ENCODE measurements around the gene C1GALT1C1L. TPM values are rescaled to one million over a fixed set of nuclear protein-coding genes. Genes with fewer than 3 reads are reported as not detected.
"Not testable (repeated sequence)": the region's sequence is repeated elsewhere in the genome, so short reads cannot be mapped to it uniquely, and the experiment has no call there.

Gene C1GALT1C1L
- total RNA-seq, 2 donors from 2014 or later: 0.95 TPM; not detected in 1

DNA sequence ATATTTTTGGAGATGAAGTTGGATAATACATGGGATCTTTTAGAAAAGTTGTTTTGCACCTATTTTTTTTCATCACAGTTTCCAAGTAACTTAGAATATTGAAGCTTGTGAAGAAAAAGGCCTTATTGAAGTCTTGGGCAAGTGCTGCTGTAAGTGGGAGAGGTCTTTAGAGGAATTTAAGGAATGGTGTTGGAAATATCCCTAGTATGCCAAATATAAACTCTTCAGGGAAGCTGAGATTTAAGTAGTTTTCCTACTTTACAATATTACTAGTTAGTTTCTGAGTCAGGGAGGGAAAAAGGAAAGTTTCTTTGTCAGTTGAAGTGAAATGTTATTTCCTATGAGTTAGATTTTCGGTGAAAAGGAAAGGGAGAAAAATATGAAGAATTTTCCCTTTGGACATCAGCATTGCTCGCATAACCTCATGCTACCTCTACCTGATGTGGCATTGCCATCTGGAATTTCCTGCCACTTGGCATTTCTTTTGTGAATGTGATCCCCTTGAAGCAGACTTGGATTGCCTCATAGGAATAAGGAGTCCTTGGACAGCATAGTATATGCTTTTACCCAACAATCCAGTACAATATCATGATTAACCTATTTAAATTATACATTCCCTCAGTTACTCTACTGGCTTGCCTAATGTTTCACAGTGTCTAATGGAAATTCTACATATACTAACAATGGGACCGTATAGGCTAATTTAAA, 27.1 kb downstream of the C1GALT1C1L start:
- Histone ChIP-seq H3K36me3 (no peaks in the 10 kb centered on the region), H3K27me3 (replicated peaks; ENCODE audit: insufficient read depth) (no peaks in the 10 kb centered on the region), H3K9me3 (no peaks in the 10 kb centered on the region), H3K27ac (peak overlapping the region in 1 of 2 donors; percentile 29), H3K4me1 (ENCODE audit: control insufficient read depth in 1 of 2, low read depth in 2 of 2) (peaks cover 8 to 12% of the 10 kb centered on the region in 2 donors), H3K4me3 (no peak overlapping the region)
- TF ChIP-seq, protein P1, sequence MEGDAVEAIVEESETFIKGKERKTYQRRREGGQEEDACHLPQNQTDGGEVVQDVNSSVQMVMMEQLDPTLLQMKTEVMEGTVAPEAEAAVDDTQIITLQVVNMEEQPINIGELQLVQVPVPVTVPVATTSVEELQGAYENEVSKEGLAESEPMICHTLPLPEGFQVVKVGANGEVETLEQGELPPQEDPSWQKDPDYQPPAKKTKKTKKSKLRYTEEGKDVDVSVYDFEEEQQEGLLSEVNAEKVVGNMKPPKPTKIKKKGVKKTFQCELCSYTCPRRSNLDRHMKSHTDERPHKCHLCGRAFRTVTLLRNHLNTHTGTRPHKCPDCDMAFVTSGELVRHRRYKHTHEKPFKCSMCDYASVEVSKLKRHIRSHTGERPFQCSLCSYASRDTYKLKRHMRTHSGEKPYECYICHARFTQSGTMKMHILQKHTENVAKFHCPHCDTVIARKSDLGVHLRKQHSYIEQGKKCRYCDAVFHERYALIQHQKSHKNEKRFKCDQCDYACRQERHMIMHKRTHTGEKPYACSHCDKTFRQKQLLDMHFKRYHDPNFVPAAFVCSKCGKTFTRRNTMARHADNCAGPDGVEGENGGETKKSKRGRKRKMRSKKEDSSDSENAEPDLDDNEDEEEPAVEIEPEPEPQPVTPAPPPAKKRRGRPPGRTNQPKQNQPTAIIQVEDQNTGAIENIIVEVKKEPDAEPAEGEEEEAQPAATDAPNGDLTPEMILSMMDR (IDR thresholded peaks at IDR 0.05): no peak
- DNase-seq (ENCODE audit: low spot score): no peak
- ATAC-seq (ENCODE audit: insufficient number of reproducible peaks, low FRiP score, low read depth): no peak

DNA sequence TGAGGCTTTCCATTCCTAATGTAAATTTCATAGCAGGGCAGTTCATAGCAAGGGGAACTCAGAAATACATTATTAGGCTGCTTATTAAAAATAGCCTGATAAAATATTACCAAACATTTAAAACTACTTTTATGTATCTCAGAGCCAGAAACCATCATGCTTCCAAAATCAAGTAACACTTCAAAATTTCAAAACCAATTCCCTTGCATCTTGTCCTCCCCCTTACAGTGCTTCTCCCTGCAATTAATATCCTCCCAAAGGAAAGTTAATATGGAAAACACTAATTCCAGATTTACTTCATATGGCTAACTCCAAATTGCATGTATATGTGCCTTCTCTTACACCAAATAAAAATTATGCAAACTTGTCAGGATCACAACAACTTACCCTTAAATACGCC, 32.5 kb downstream of the C1GALT1C1L start:
- TF ChIP-seq, protein P1 (IDR thresholded peaks at IDR 0.05): no peak
- H3K9me3 ChIP-seq: no peaks in the 10 kb centered on the region
- H3K36me3 ChIP-seq: no peaks in the 10 kb centered on the region
- DNase-seq (ENCODE audit: low spot score) (no peak), ATAC-seq (ENCODE audit: insufficient number of reproducible peaks, low FRiP score, low read depth) (no peak)
- H3K27ac ChIP-seq: no peak overlapping the region
- H3K4me1 ChIP-seq (ENCODE audit: control insufficient read depth in 1 of 2, low read depth in 2 of 2): peaks cover 0 to 2% of the 10 kb centered on the region in 2 donors
- no peak overlapping the region for H3K4me3 ChIP-seq
- no peaks in the 10 kb centered on the region for H3K27me3 ChIP-seq (replicated peaks; ENCODE audit: insufficient read depth)

DNA sequence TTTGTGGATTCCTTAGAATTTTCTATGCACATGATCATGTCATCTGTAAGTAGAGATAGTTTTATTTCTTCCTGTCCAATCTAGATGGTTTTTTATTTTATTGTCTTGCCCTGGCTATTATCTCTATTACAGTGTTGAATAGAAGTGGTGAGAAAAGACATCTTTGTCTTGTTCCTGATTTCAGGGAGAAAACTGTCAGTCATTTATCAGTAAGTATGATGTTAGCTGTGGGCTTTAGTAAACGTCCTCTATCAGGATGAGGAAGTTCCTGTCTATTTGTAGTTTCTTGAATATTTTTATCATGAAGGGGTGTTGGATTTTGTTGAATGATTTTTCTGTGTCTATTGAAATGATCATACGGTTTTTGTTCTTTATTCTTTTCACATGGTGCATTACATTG, 33.9 kb downstream of the C1GALT1C1L start:
- no peaks in the 10 kb centered on the region for H3K36me3 ChIP-seq
- H3K27ac ChIP-seq: no peak overlapping the region
- ATAC-seq (ENCODE audit: insufficient number of reproducible peaks, low FRiP score, low read depth) (no peak), DNase-seq (ENCODE audit: low spot score) (no peak)
- H3K27me3 ChIP-seq (replicated peaks; ENCODE audit: insufficient read depth): no peaks in the 10 kb centered on the region
- H3K4me3 ChIP-seq: no peak overlapping the region
- H3K4me1 ChIP-seq (ENCODE audit: control insufficient read depth in 1 of 2, low read depth in 2 of 2): no peaks in the 10 kb centered on the region
- H3K9me3 ChIP-seq: no peaks in the 10 kb centered on the region
- TF ChIP-seq, protein P1 (IDR thresholded peaks at IDR 0.05): no peak

DNA sequence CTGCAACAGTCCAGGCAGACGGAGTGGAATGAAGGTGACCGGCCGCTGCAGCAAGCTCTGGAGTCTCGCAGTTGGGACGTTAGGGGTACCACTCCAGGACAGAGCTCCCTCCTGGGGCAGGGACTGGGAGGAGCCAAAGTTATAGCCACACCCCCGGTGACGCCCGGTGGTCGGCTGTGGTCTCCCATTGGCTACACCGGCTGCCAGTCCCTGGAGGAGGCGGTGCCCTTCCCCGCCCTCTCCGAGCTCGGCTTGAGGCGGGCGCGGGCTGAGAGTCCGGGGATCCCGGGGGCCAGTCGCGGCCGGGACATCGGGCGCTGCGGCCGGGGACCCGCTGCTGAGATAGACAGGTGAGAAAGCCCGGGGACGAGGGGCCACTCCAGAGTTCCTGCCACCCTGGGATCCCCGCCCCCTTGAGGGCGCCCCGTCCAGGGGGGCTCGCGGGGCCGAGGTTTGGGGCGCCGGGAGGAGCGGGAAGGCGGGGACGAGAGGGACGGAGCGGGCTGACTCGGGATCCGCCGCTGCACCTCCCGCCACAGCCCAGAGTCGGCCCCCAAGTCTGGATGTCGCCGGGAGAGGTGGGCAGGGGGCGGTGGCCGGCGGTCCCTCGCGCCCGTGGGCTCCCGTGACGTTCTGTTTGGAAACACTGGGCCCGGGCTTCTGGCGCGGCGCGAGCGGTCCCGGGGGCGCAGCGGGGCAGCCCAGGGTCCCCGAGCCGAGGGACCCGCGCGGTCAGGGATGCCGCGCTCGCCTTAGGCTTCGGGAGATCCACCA, 39.0 kb downstream of the C1GALT1C1L start, which contains the start of gene PLEKHH2:
TSS of gene PLEKHH2 (plus strand) at position 231 of the 774 bp plus-strand sequence. CDS start 7,414 bp downstream, outside the sequence.
- H3K4me3 ChIP-seq: peak within 1 kb of the TSS; percentile 95
- H3K27ac ChIP-seq: peak within 1 kb of the TSS; percentile 46 to 69
- TF ChIP-seq, protein P1 (IDR thresholded peaks at IDR 0.05): no peak
- H3K9me3 ChIP-seq: no peaks in the 10 kb centered on the region
- H3K36me3 ChIP-seq: no peaks in the 10 kb centered on the region
- no peaks in the 10 kb centered on the region for H3K27me3 ChIP-seq (replicated peaks; ENCODE audit: insufficient read depth)
- peaks cover 0 to 4% of the 10 kb centered on the region in 2 donors for H3K4me1 ChIP-seq (ENCODE audit: control insufficient read depth in 1 of 2, low read depth in 2 of 2)
- ATAC-seq (ENCODE audit: insufficient number of reproducible peaks, low FRiP score, low read depth) (peak; percentile 75), DNase-seq (ENCODE audit: low spot score) (peak; percentile 55)

DNA sequence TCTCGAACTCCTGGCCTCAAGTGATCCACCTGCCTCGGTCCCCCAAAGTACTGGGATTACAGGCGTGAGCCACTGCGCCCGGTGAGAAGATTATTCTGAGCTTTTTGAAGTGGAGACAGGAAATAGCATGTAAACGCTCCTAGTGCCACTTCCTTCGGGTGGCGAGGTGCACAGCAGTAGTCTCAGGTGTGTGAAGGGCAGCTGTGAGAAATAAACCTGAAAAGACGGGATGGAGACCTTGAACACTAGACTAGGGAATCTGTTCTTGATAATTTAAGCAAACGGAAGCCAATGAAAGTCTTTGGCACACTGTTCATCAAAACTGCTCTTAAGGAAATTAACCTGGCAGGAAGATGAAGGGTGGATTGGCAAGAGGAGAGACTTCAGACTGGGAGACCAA, 39.6 kb downstream of the C1GALT1C1L start:
- Histone ChIP-seq H3K27ac (no peak overlapping the region), H3K4me1 (ENCODE audit: control insufficient read depth in 1 of 2, low read depth in 2 of 2) (peaks cover 0 to 4% of the 10 kb centered on the region in 2 donors), H3K4me3 (peak overlapping the region; percentile 95), H3K27me3 (replicated peaks; ENCODE audit: insufficient read depth) (no peaks in the 10 kb centered on the region), H3K36me3 (no peaks in the 10 kb centered on the region), H3K9me3 (no peaks in the 10 kb centered on the region)
- TF ChIP-seq, protein P1 (IDR thresholded peaks at IDR 0.05): no peak
- ATAC-seq (ENCODE audit: insufficient number of reproducible peaks, low FRiP score, low read depth): no peak
- DNase-seq (ENCODE audit: low spot score): no peak

DNA sequence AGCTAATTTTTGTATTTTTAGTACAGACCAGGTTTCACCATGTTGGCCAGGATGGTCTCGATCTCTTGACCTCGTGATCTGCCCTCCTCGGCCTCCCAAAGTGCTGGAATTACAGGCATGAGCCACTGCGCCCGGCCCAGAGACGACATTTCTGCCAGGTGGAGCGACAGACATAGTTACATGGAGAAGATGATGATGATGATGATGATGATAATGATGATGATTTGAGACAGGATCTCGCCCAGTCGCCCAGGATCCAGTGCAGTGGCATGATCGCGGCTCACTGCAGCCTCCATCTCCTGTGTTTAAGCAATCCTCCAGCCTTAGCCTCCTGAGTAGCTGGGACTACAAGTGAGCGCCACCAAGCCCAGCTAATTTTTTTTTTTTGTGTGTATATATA, 40.1 kb downstream of the C1GALT1C1L start:
- H3K4me1 ChIP-seq (ENCODE audit: control insufficient read depth in 1 of 2, low read depth in 2 of 2); H3K4me3 ChIP-seq; H3K36me3 ChIP-seq; H3K27ac ChIP-seq; ATAC-seq (ENCODE audit: insufficient number of reproducible peaks, low FRiP score, low read depth); H3K27me3 ChIP-seq (replicated peaks; ENCODE audit: insufficient read depth); DNase-seq (ENCODE audit: low spot score); H3K9me3 ChIP-seq: not testable (repeated sequence)
